GM19035 (cell line): ENCODE measurements around the gene SPAG16.
"Not testable (repeated sequence)": the region's sequence is repeated elsewhere in the genome, so short reads cannot be mapped to it uniquely, and the experiment has no call there.

Experiments used
- ATAC-seq: cut with Tn5 transposase; IDR thresholded peaks from one replicate; pipeline ENCODE4 v1.9.1; 2021; ENCODE audit not compliant: unreplicated experiment

The SPAG16 gene

DNA sequence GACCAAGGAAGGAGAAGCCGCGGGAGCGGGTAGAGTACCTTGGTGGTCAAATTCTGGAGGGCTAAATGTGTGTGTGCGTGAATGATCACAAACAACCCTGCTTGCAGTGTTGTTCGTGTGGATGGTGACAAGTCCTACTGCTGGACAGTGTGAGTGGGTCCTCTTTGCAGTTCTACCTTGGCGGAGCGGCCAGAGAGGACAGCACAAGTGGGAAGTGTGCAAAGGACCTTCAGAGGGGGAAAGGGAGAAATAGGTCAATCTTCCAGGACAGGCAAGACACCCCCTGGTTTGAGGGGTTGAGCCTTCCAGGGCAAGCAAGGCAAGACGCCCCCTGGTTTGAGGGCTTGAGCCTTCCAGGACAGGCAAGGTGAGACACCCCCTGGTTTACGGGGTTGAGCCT, 122.8 kb downstream of the SPAG16 start:
- not testable (repeated sequence) for ATAC-seq

DNA sequence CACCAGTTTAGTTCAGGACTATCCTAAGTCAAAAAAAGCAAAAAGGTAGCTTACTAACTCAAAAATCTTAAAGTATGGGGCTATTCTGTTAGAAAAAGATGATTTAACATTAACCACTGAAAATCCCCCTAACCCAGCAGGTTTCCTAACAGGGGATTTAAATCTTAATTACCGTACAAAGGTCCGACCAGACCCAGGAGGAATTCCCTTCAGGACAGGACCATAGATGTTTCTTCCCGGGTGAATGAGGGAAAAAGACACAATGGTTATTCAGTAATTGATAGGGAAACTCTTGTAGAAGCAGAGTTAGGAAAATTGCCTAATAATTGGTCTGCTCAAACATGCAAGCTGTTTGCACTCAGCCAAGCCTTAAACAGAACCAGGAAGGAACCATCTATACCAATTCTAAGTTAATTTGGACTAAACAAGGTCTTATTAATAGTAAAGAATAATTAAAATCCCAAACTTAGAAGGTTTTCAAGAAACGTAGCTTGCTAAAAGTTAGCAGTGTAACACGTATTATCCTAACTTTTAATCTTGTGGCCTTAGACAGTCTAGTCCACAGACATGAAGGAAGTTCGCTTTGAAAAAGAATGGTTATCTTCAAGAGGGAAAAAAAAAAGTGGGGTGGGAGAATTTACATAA, 124.3 kb downstream of the SPAG16 start:
- not testable (repeated sequence) for ATAC-seq

DNA sequence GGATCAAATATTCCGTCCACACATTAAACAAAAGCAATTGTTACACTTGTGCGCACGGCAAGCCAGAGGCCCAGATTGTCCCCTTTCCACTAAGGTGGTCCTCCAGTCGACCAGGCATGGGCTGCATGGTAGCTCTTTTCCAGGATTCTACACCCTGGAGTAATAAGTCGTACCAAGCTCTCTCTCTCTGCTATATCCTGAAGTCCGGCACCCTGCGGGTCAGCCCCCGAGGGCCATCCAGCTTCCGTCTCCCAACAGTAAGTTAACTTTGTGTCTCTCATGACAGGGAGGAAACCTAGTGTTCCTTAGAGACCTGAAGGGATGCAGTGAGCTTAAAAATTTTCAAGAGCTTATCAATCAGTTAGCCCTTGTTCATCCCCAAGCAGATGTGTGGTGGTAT, 126.4 kb downstream of the SPAG16 start:
- not testable (repeated sequence) for ATAC-seq

GRCh38 chr2:213411582-213412289, 127.5 kb downstream of the SPAG16 start:
- ATAC-seq, result no peak

- ATAC-seq, result no peak
Measured at GRCh38 chr2:213415093-213415492, 130.8 kb downstream of the SPAG16 start.

DNA sequence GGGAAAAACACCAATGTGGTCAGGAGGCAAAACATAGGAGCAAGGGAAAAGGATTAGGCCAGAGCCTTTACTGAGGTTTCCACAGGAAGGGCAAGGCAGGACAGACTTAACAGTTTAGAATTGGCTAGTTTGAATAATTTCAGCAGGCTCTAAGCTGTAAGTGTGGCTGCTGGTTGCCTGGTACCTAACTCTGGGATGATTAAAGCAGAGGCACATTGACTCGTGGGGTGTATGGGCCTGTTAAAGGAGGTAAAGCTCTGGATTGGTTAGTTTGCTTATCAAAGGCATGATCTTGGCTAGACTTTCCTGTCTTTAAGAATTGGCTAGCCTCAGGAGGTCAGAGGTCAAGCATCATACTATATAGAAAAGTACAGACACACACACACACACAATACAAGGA, 132.6 kb downstream of the SPAG16 start:
- no peak for ATAC-seq

- ATAC-seq, result no peak
Measured at GRCh38 chr2:213419980-213420379, 135.7 kb downstream of the SPAG16 start.

DNA sequence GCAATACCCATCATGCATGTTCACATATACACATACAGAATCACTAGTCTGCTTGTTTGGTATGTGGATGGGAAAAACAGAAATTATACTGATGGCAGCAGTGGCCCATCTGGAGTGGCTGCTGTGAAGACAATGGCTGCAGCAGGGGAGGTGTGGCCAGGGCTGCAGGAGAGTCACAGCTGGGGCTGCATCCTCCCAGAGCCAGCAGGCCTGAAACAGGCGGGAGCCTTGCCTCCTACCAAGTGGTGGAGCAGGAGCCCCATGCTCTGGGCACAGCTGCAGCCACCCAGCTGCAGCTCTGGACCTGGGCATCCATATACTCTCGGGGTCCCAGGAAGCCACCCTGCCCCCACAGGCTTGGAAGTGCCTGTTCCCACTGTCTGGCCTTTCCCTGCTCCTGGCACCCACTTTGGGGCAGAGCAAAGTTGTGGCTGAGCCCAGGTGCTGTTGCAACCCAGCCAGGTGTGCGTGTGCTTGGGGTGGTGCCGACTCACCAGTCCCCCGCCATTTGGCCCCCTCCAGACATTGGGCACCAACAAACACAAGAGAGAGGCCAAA, 136.6 kb downstream of the SPAG16 start:
- no peak for ATAC-seq

GRCh38 chr2:213422211-213422610, 137.9 kb downstream of the SPAG16 start:
- no peak for ATAC-seq

GRCh38 chr2:213425618-213426017, 141.4 kb downstream of the SPAG16 start:
- no peak for ATAC-seq

GRCh38 chr2:213429516-213429915, 145.3 kb downstream of the SPAG16 start:
- ATAC-seq, result no peak

DNA sequence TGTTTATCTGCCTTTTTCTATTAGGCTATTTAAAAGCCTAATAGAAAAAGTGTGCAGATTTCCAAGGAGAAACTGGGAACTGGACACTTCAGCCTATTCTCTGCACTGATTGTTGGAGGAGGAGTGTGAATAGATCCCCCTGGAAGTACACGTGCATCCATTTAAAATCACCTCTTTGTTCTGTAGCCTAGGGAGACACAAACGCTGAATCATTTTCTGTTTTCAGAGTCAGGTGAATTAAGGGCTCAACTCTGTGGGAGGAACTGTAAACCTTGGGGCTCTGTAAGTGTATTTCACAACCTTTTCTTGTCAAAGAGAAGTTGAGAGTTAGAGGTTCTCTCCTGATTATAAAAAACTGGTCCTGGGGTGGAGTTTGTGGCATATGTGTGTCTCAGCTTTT, 159.7 kb downstream of the SPAG16 start:
- ATAC-seq, result no peak

GRCh38 chr2:213451542-213452239, 167.4 kb downstream of the SPAG16 start:
- ATAC-seq, result no peak

DNA sequence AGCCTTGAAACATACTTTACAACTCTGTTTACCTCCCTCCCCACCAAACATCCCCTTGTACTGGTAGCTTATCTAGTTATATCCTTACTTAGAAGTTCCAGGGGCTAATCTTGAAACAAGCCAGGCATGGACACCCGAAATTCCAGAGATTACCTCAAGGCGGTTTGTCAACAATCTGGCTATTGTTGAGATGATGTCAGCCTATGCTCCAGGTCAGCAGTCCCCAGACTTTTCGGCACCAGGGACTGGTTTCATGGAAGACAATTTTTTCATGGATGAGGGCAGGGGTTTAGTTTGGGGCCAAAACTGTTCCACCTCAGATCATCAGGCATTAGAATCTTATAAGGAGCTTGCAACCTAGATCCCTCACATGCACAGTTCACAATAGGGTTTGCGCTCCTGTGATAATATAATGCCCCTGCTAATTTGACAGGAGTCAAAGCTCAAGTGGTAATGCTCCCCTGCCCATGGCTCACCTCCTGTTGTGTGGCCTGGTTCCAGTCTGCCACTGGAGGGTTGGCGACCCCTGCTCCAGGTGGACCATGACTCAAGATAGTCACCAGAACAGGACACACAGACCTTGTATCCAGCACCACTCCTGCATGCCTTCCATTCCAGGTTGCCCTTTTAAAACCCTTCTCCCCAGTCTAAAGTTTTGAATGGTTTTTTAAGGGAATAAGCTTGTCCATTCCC, 171.2 kb downstream of the SPAG16 start:
- ATAC-seq, result no peak

DNA sequence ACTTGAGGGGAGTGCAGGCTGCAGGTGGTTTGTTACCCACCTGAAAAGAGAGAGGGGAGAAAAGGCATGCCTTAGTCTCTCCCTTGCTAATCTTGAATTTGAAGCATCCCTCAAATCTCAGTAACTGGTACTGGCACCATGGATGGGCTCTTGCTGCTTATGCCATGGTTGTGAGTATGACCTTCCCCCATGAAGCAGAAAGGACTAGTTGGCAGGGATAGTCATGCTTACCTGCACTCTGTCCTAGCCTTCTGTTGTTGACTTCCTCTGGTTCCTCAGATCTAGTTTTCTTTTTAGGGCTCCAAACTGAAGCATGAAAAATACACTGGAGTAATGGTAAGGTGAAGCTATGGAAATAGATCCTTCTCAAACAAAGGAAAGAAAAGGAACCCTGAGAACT, 191.2 kb downstream of the SPAG16 start:
- ATAC-seq, result no peak

DNA sequence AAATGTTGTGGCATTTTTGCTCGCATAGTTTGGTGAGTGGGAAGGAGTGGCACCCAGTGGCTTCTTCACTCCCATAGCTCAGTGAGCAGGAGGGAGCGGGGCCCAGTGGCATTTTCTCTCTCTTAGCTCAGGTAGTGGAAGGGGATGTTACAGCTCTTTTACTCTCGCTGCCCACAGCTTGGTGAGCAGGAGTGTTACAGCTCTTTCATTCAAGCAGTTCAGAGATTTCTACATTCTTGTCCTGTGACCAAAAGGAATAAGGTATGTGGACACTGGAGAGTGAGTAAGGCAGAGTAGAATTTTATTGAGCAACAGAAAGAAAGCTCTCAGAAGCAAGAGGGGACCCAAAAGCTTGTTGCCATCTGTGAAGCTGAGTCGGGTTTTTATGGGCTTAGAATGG, 192.4 kb downstream of the SPAG16 start:
- no peak for ATAC-seq

- ATAC-seq, result no peak
Measured at GRCh38 chr2:213490087-213490486, 205.8 kb downstream of the SPAG16 start.

GRCh38 chr2:213491376-213491775, 207.1 kb downstream of the SPAG16 start:
- ATAC-seq, result no peak

- ATAC-seq, result no peak
Measured at GRCh38 chr2:213496226-213496625, 212.0 kb downstream of the SPAG16 start.

GRCh38 chr2:213500881-213501280, 216.6 kb downstream of the SPAG16 start:
- ATAC-seq, result no peak

DNA sequence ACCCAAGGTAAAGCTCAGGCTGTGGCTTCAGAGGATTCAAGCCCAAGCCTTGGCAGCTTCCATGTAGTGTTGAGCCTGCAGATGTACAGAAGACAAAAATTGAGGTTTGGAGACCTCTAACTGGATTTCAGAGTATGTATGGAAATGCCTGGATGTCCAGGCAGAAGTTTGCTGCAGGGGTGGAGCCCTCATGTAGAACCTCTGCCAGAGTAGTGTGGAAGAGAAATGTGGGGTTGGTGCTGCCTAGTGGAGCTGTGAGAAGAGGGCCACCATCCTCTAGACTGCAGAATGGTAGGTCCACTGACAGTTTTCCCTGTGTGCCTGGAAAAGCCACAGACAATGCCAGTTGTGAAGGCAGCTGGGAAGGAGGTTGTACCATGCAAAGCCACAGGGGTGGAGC, 239.9 kb downstream of the SPAG16 start:
- ATAC-seq, result no peak
